ENCODE measurements around the gene FUS.

The FUS gene

GRCh38 chr16:31134091-31134571, 45.8 kb upstream of the FUS start:
- TF ChIP-seq, protein P1, sequence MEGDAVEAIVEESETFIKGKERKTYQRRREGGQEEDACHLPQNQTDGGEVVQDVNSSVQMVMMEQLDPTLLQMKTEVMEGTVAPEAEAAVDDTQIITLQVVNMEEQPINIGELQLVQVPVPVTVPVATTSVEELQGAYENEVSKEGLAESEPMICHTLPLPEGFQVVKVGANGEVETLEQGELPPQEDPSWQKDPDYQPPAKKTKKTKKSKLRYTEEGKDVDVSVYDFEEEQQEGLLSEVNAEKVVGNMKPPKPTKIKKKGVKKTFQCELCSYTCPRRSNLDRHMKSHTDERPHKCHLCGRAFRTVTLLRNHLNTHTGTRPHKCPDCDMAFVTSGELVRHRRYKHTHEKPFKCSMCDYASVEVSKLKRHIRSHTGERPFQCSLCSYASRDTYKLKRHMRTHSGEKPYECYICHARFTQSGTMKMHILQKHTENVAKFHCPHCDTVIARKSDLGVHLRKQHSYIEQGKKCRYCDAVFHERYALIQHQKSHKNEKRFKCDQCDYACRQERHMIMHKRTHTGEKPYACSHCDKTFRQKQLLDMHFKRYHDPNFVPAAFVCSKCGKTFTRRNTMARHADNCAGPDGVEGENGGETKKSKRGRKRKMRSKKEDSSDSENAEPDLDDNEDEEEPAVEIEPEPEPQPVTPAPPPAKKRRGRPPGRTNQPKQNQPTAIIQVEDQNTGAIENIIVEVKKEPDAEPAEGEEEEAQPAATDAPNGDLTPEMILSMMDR (IDR thresholded peaks at IDR 0.05) = no peak

DNA sequence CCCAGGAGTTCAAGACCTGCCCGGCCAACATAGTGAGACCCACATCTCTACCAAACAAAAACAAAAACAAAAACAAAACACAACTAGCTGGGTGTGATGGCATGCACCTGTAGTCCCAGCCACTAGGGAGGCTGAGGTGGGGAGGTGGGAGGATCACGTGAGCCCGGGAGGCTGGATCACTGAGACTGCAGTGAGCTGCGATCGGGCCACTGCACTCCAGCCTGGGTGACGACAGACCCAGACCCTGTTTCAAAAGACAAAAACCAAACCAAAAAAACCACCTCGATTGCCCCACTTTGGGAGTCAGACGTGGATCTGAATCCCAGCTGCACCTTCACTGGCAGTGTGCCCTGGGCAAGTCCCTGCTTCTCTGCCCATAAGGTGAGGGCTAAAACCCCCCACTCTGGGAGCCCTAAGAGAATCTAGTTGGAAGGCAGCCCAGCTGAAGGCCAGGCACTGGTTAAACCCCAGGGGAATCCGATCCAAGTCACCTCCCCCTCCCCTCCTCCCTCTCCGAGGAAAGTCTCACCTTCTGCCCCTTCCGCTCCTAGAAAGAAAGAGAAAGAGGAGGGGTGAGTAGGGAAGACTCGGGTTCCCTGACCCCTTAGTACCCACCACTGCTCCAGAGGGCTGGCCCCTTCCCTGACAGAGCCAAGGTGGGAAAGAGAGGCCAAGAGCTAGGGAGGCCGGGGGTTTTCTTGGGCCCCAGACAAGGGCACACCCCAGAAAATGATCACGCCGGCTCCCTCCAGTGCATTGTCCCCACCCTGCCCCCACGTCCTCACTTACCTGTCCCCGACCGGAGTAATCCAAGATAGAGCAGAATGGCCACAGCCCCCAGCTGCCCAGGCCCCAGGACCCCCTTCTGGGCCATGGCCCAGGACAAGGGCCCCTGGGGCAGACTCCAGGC, 45.1 kb upstream of the FUS start:
- TF ChIP-seq, protein P1 (IDR thresholded peaks at IDR 0.05) = no peak

DNA sequence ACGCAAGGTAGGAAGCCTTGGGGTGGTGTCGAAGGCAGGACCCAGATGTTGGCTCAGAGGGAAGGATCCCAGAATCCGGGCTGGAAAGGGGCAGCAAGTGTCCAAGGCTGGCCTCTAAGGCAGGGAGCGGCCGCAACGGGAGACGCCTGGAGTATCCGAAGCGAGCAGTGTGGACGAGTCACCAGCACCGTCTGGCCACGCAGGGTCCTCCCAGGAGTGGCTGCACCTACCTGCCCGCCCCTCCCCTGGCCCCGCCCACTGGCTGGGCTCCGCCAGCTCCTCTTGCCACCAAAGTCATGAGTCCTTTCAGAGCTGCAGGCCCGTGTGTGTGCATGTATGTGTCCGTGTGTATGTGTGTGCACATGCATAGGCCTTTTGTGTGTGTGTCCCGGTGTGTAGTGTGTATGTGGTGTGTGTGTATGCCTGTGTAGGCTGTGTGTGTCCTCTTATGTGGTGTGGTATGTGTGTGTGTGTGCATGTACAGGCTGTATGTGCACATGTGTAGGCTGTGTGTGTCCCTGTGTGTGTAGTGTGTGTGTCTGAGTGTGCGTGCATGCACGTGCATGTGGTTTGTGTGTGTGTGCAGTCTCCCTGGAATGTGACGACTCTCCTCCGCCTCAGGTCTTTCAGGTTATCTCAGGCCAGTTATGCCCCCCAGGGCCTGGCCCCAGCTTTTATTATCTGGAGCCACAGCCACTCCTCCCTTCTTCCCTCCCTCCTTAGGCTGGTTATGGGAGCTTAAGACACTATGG, 44.2 kb upstream of the FUS start, which contains the start of gene PRSS8:
PRSS8 (minus strand) TSS at position 193 of the 752 bp plus-strand sequence. CDS start 229 bp downstream, outside the sequence.
- TF ChIP-seq, protein P1 (IDR thresholded peaks at IDR 0.05) = no peak

- TF ChIP-seq, protein P1 (IDR thresholded peaks at IDR 0.05) = no peak
Measured at GRCh38 chr16:31136287-31136662, 43.7 kb upstream of the FUS start.

- TF ChIP-seq, protein P1 (IDR thresholded peaks at IDR 0.05) = no peak
Measured at GRCh38 chr16:31138621-31139578, 41.0 kb upstream of the FUS start.

- TF ChIP-seq, protein P1 (IDR thresholded peaks at IDR 0.05) = no peak
Measured at GRCh38 chr16:31141489-31142108, 38.3 kb upstream of the FUS start.
